Measurements from ENCODE around the gene RUFY4. TPM values are rescaled to one million over a fixed set of nuclear protein-coding genes. Genes with fewer than 3 reads are reported as not detected.

Gene RUFY4
- total RNA-seq, 1 experiment from 2014 or later: 0.66 TPM

- TF ChIP-seq, protein P1, sequence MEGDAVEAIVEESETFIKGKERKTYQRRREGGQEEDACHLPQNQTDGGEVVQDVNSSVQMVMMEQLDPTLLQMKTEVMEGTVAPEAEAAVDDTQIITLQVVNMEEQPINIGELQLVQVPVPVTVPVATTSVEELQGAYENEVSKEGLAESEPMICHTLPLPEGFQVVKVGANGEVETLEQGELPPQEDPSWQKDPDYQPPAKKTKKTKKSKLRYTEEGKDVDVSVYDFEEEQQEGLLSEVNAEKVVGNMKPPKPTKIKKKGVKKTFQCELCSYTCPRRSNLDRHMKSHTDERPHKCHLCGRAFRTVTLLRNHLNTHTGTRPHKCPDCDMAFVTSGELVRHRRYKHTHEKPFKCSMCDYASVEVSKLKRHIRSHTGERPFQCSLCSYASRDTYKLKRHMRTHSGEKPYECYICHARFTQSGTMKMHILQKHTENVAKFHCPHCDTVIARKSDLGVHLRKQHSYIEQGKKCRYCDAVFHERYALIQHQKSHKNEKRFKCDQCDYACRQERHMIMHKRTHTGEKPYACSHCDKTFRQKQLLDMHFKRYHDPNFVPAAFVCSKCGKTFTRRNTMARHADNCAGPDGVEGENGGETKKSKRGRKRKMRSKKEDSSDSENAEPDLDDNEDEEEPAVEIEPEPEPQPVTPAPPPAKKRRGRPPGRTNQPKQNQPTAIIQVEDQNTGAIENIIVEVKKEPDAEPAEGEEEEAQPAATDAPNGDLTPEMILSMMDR (conservative IDR thresholded peaks at IDR 0.05): no peak
- Histone ChIP-seq H3T11ph (ENCODE audit: low read length) (no peak overlapping the region), H3K79me2 (ENCODE audit: insufficient read depth, low read length) (no peaks in the 10 kb centered on the region), H4K8ac (replicated peaks; ENCODE audit: insufficient read length, low read depth, low read length) (no peak overlapping the region), H3K18ac (ENCODE audit: insufficient read length, low read depth, low read length) (no peak overlapping the region), H2BK12ac (ENCODE audit: insufficient read length, low read depth, low read length) (no peak overlapping the region), H3K23ac (ENCODE audit: insufficient read length, low read depth, low read length) (no peak overlapping the region), H2AK5ac (ENCODE audit: insufficient read length, low read length) (no peak overlapping the region), H4K20me1 (ENCODE audit: control insufficient read depth, insufficient read depth, insufficient read length) (no peaks in the 10 kb centered on the region), H3K4me2 (ENCODE audit: insufficient read depth, insufficient read length, low read length) (no peak overlapping the region), H3K9me3 (ENCODE audit: control insufficient read depth, low read depth, low read length) (no peaks in the 10 kb centered on the region), H3K27ac (ENCODE audit: insufficient read length, low read depth, low read length) (no peak overlapping the region), H2AFZ (ENCODE audit: low read length) (no peak overlapping the region), H4K91ac (ENCODE audit: insufficient read length, low read depth, low read length) (no peak overlapping the region), H2BK5ac (ENCODE audit: insufficient read length, low read length) (no peak overlapping the region), H3K56ac (ENCODE audit: insufficient read length, low read depth, low read length) (no peak overlapping the region), H3K9ac (ENCODE audit: extremely low read depth, insufficient read length, low read length) (no peak overlapping the region), H2BK120ac (ENCODE audit: low read depth, low read length, poor library complexity, severe bottlenecking) (no peak overlapping the region), H3K79me1 (ENCODE audit: insufficient read depth, low read depth, low read length, poor library complexity, severe bottlenecking) (no peaks in the 10 kb centered on the region), H3K23me2 (ENCODE audit: insufficient read length, low read depth, low read length, poor library complexity, severe bottlenecking) (no peaks in the 10 kb centered on the region), H3K27me3 (ENCODE audit: insufficient read depth, low read length) (no peaks in the 10 kb centered on the region), H2BK15ac (ENCODE audit: low read depth, low read length) (no peak overlapping the region), H3K4me1 (ENCODE audit: insufficient read depth, low read length) (no peaks in the 10 kb centered on the region), H4K5ac (ENCODE audit: insufficient read length, low read depth, low read length) (no peak overlapping the region), H3K4ac (ENCODE audit: low read depth, low read length) (no peak overlapping the region), H2BK20ac (ENCODE audit: low read depth, low read length, poor library complexity, severe bottlenecking) (no peak overlapping the region), H3K14ac (ENCODE audit: insufficient read depth, low read length) (no peak overlapping the region)
- no CpG with 5 or more reads among the region's 8 CpGs for WGBS (ENCODE audit: extremely low coverage, insufficient read length, low lambda C conversion rate)
- H3K4me3 Mint-ChIP-seq: no peak overlapping the region
- H3K9me3 Mint-ChIP-seq: no peaks in the 10 kb centered on the region; a peak in 1 of 5 replicates
- DNase-seq: no peak
- H3K27ac Mint-ChIP-seq: no peak overlapping the region
- no peaks in the 10 kb centered on the region for H3K4me1 Mint-ChIP-seq
- H3K27me3 Mint-ChIP-seq (ENCODE audit: low read depth): peaks cover 35% of the 10 kb centered on the region
- H3K36me3 Mint-ChIP-seq (ENCODE audit: insufficient read depth in 1 of 3, low read depth in 3 of 3): no peaks in the 10 kb centered on the region
Measured at GRCh38 chr2:218095853-218096252, 26.8 kb downstream of the RUFY4 start.

Measured in H9 (cell line).